Thyroid gland (tissue), 4 donors: ENCODE measurements around the gene EFCAB6.

Source experiments
- POLR2A ChIP-seq, 2 donors: fragments of 450-650 bp; IDR thresholded peaks; one replicate each; pipeline ENCODE4 v1.6.1; 2017; ENCODE audit warnings: antibody characterized with exemption in 2 of 2, mild to moderate bottlenecking in 2 of 2, moderate library complexity in 1 of 2
- TF ChIP-seq, protein P1 (sequence below), 6 experiments: fragments of 200-600 bp in 3 of 6; fragments of 450-650 bp in 3 of 6; sonication (generic) in 3 of 6; IDR thresholded peaks; one replicate each; pipeline ENCODE4 v1.5.1; 2016 to 2019; ENCODE audit warnings: antibody characterized with exemption in 6 of 6, mild to moderate bottlenecking in 2 of 6, inconsistent platforms in 1 of 6, moderate library complexity in 1 of 6

DNA sequence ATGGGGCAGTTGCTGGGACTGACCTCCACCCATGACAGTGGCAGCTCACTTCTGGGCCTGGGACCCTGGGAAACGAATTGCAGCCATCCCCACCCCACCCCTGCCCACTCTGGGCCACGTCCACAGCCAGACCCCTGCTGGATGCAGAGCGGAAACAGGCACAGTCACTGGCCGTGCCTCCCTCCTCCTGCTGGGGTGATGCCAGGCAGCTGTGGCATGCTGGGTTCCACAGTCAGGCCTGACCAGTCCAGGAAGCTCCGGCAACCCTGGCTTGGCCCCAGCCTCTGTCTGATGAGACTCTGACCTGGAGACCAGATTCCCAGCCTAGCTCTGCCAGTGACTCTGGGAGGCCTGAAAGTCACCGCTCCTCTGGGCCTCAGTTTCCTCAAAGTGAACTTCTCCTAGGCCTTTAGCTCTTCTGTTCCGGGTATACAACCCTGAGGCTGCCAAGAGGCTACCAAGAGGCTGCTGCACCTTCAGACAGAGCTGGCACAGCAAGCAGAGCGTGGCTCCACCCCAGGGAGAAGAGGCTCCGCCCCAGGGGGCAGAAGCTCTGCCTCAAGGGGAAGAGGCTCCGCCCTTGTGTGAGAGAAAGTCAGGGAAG is 41.3 kb upstream of the EFCAB6 start:
- TF ChIP-seq, protein P1, sequence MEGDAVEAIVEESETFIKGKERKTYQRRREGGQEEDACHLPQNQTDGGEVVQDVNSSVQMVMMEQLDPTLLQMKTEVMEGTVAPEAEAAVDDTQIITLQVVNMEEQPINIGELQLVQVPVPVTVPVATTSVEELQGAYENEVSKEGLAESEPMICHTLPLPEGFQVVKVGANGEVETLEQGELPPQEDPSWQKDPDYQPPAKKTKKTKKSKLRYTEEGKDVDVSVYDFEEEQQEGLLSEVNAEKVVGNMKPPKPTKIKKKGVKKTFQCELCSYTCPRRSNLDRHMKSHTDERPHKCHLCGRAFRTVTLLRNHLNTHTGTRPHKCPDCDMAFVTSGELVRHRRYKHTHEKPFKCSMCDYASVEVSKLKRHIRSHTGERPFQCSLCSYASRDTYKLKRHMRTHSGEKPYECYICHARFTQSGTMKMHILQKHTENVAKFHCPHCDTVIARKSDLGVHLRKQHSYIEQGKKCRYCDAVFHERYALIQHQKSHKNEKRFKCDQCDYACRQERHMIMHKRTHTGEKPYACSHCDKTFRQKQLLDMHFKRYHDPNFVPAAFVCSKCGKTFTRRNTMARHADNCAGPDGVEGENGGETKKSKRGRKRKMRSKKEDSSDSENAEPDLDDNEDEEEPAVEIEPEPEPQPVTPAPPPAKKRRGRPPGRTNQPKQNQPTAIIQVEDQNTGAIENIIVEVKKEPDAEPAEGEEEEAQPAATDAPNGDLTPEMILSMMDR (IDR thresholded peaks at IDR 0.05), result no peak
- TF ChIP-seq POLR2A (IDR thresholded peaks at IDR 0.05), result no peak
